SK-N-SH (cell line): ENCODE results near the gene ZBTB1. TPM values are rescaled to one million over a fixed set of nuclear protein-coding genes. Genes with fewer than 3 reads are reported as not detected.

Source experiments
- CTCF ChIA-PET: fragments of 300-600, 350-600 bp; formaldehyde crosslinking; extraction: SDS; loops from one replicate; lab custom pipeline; 2021; lab: Yijun Ruan, JAX
- POLR2A ChIA-PET: fragments of 350-600 bp; sonication (Branson Sonifier 250); formaldehyde crosslinking; extraction: SDS; loops from one replicate; lab custom pipeline; 2020; ENCODE audit warnings: antibody characterized with exemption, inconsistent platforms; lab: Yijun Ruan, JAX
- DNase-seq: peaks from one replicate; pipeline ENCODE4 v3.0.0; 2012
- H2AFZ ChIP-seq: fragments of 200-600 bp; sonication (generic); 2 replicates; pipeline ENCODE4 v1.8.1; 2016; ENCODE audit warnings: antibody characterized with exemption, mild to moderate bottlenecking, low read depth
- H3F3A ChIP-seq: fragments of 200-600 bp; sonication (generic); replicated peaks from 2 replicates; pipeline ENCODE3; 2016; ENCODE audit warnings: antibody characterized with exemption, mild to moderate bottlenecking; ENCODE audit not compliant: insufficient read depth
- H3K27ac ChIP-seq, 2 experiments: fragments of 200-500 bp in 1 of 2; fragments of 200-600 bp in 1 of 2; sonication (Bioruptor generic) in 1 of 2; sonication (generic), shearing (Covaris generic) in 1 of 2; 2 replicates each; pipeline versions ENCODE4 v1.5.1 to v1.6.1; 2014 to 2016; ENCODE audit warnings: low read depth in 2 of 2, inconsistent platforms in 1 of 2, low read length in 1 of 2, mild to moderate bottlenecking in 1 of 2, mixed read lengths in 1 of 2
- H3K27me3 ChIP-seq: fragments of 200-600 bp; sonication (generic), shearing (Covaris generic); 2 replicates; pipeline ENCODE4 v1.6.1; 2016; ENCODE audit warnings: mixed run types; ENCODE audit not compliant: insufficient read depth
- H3K36me3 ChIP-seq, 2 experiments: fragments of 200-500 bp in 1 of 2; fragments of 200-600 bp in 1 of 2; sonication (Bioruptor generic) in 1 of 2; sonication (generic) in 1 of 2; replicated peaks in 1 of 2; 2 replicates each; pipeline versions ENCODE3 to v1.5.1; 2014 to 2016; ENCODE audit warnings: low read length in 1 of 2, mild to moderate bottlenecking in 1 of 2; ENCODE audit not compliant: insufficient read depth in 2 of 2, control insufficient read depth in 1 of 2
- H3K4me1 ChIP-seq, 2 experiments: fragments of 200-500 bp in 1 of 2; fragments of 200-600 bp in 1 of 2; sonication (Bioruptor generic) in 1 of 2; sonication (generic), shearing (Covaris generic) in 1 of 2; 2 replicates each; pipeline versions ENCODE4 v1.5.1 to v1.6.1; 2014 to 2016; ENCODE audit warnings: low read depth in 1 of 2, low read length in 1 of 2, mixed run types in 1 of 2; ENCODE audit not compliant: insufficient read depth in 2 of 2, control insufficient read depth in 1 of 2
- H3K4me2 ChIP-seq: fragments of 200-600 bp; sonication (generic), shearing (Covaris generic); 2 replicates; pipeline ENCODE4 v1.6.1; 2017; ENCODE audit warnings: mixed run types
- H3K4me3 ChIP-seq, 2 experiments: fragments of 200-500 bp in 1 of 2; fragments of 200-600 bp in 1 of 2; sonication (Bioruptor generic) in 1 of 2; sonication (generic), shearing (Covaris generic) in 1 of 2; 2 replicates each; pipeline versions ENCODE4 v1.5.1 to v1.8.1; 2014 to 2016; ENCODE audit warnings: low read depth in 2 of 2, inconsistent platforms in 1 of 2, low read length in 1 of 2, mild to moderate bottlenecking in 1 of 2, mixed read lengths in 1 of 2, moderate library complexity in 1 of 2
- H3K79me2 ChIP-seq: fragments of 200-600 bp; sonication (generic); 2 replicates; pipeline ENCODE4 v1.8.1; 2017; ENCODE audit warnings: mild to moderate bottlenecking; ENCODE audit not compliant: insufficient read depth
- H3K9ac ChIP-seq: fragments of 200-600 bp; sonication (generic); 2 replicates; pipeline ENCODE4 v1.6.1; 2017; ENCODE audit warnings: mixed run types
- H3K9me2 ChIP-seq: fragments of 200-600 bp; sonication (generic); 2 replicates; pipeline ENCODE4 v1.6.1; 2017; ENCODE audit warnings: mixed run types
- H3K9me3 ChIP-seq: fragments of 200-600 bp; sonication (generic); 2 replicates; pipeline ENCODE4 v1.6.1; 2017; ENCODE audit warnings: mixed run types, mild to moderate bottlenecking, moderate library complexity
- H4K20me1 ChIP-seq: fragments of 200-600 bp; sonication (generic); 2 replicates; pipeline ENCODE4 v1.6.1; 2017; ENCODE audit warnings: mild to moderate bottlenecking, mixed run types; ENCODE audit not compliant: insufficient read depth
- CHD2 ChIP-seq: fragments of 150-350 bp; IDR thresholded peaks from 2 replicates; pipeline ENCODE4 v1.6.1; 2018; ENCODE audit warnings: low read length; ENCODE audit not compliant: partially characterized antibody
- ELF1 ChIP-seq: IDR thresholded peaks from 2 replicates; pipeline ENCODE4 v1.4.0; 2012
- EZH2phosphoT487 ChIP-seq: fragments of 200-600 bp; sonication (generic); IDR thresholded peaks from 2 replicates; pipeline ENCODE4 v1.6.1; 2017; ENCODE audit warnings: low read depth, mixed run types, mild to moderate bottlenecking, antibody characterized with exemption, moderate library complexity, borderline replicate concordance
- FOSL2 ChIP-seq: IDR thresholded peaks from 2 replicates; pipeline ENCODE4 v1.4.0; 2012; ENCODE audit warnings: low read depth, mild to moderate bottlenecking, moderate library complexity, borderline replicate concordance
- FOXM1 ChIP-seq: IDR thresholded peaks from 2 replicates; pipeline ENCODE4 v1.4.0; 2012; ENCODE audit warnings: low read depth, mild to moderate bottlenecking
- JUND ChIP-seq: IDR thresholded peaks from 2 replicates; pipeline ENCODE4 v1.4.0; 2012
- MEF2A ChIP-seq: IDR thresholded peaks from 2 replicates; pipeline ENCODE4 v1.4.0; 2012; ENCODE audit warnings: low read depth, borderline replicate concordance
- MXI1 ChIP-seq: IDR thresholded peaks from 2 replicates; pipeline ENCODE4 v1.6.1; 2012; ENCODE audit warnings: mild to moderate bottlenecking, low read depth, low read length, improper control_type of control experiment
- NFIC ChIP-seq: IDR thresholded peaks from 2 replicates; pipeline ENCODE4 v1.4.0; 2012; ENCODE audit warnings: borderline replicate concordance
- POLR2AphosphoS5 ChIP-seq: IDR thresholded peaks from 2 replicates; pipeline ENCODE4 v1.6.1; 2012; ENCODE audit warnings: low read depth, low read length
- RAD21 ChIP-seq: IDR thresholded peaks from 2 replicates; pipeline ENCODE4 v1.6.1; 2012; ENCODE audit warnings: mild to moderate bottlenecking, low read length
- RCOR1 ChIP-seq: fragments of 150-350 bp; IDR thresholded peaks from 2 replicates; pipeline ENCODE4 v1.6.1; 2017; ENCODE audit warnings: antibody characterized with exemption, low read length
- RFX5 ChIP-seq: IDR thresholded peaks from 2 replicates; pipeline ENCODE4 v1.6.1; 2012; ENCODE audit warnings: mild to moderate bottlenecking, improper control_type of control experiment, low read length
- RXRA ChIP-seq: IDR thresholded peaks from 2 replicates; pipeline ENCODE4 v1.4.0; 2012; ENCODE audit warnings: low read depth, mild to moderate bottlenecking, borderline replicate concordance
- SMC3 ChIP-seq: IDR thresholded peaks from 2 replicates; pipeline ENCODE4 v1.6.1; 2012; ENCODE audit warnings: low read depth, low read length, improper control_type of control experiment
- TCF12 ChIP-seq: IDR thresholded peaks from 2 replicates; pipeline ENCODE4 v1.4.0; 2012
- TEAD4 ChIP-seq: IDR thresholded peaks from 2 replicates; pipeline ENCODE4 v1.4.0; 2012; ENCODE audit warnings: mild to moderate bottlenecking, borderline replicate concordance; ENCODE audit not compliant: insufficient read depth
- YY1 ChIP-seq: IDR thresholded peaks from 2 replicates; pipeline ENCODE4 v1.4.0; 2012; ENCODE audit warnings: low read depth, mild to moderate bottlenecking
- WGBS: methylation state at CpG from one replicate; pipeline ENCODE4 v1.1.6; 2017; ENCODE audit warnings: low lambda C conversion rate; 5-methylcytosine and 5-hydroxymethylcytosine counted together
- polyA plus RNA-seq, 3 experiments: library from polyadenylated mRNA; depleted of rRNA; stranded (reverse); fragments of >200 nt; gene quantifications; 2 replicates each; pipeline ENCODE4 v1.2.3, GENCODE V29; 2012
- TF ChIP-seq, protein P1 (sequence below): fragments of 200-600 bp; sonication (generic); IDR thresholded peaks from 2 replicates; pipeline ENCODE4 v1.6.1; 2017; ENCODE audit warnings: antibody characterized with exemption, mild to moderate bottlenecking, moderate library complexity
- TF ChIP-seq, protein P2 (sequence below): IDR thresholded peaks from 2 replicates; pipeline ENCODE4; 2012

Gene ZBTB1
- polyA plus RNA-seq, 1 of the 3 experiments (the other 2 are of a cell fraction), result 12.7 TPM

GRCh38 chr14:64476438-64476837, 28.1 kb upstream of the ZBTB1 start:
- 89% methylated on average over 8 of the region's 8 CpGs for WGBS
- ChIA-PET POLR2A (no interaction called here), CTCF (interaction anchor here (1.0 to 7.3 kb wide), 4 partner anchors 10 to 138 kb away, joined by 3 to 74 read pairs (median 28); partner anchors contain the start of gene AKAP5)
- Histone ChIP-seq H3K4me2 (no peak overlapping the region), H3K9me3 (no peaks in the 10 kb centered on the region), H3K79me2 (no peaks in the 10 kb centered on the region), H3K27me3 (no peaks in the 10 kb centered on the region), H3K4me1 (peaks cover 2 to 4% of the 10 kb centered on the region in 2 experiments; a peak in 2 of 4 replicates), H3K4me3 (no peak overlapping the region), H2AFZ (no peak overlapping the region), H4K20me1 (no peaks in the 10 kb centered on the region), H3K36me3 (no peaks in the 10 kb centered on the region), H3F3A (no peaks in the 10 kb centered on the region), H3K27ac (no peak overlapping the region), H3K9ac (no peak overlapping the region), H3K9me2 (no peaks in the 10 kb centered on the region)
- DNase-seq, result no peak
- TF ChIP-seq ELF1, result no peak
- TF ChIP-seq TCF12, result no peak
- no peak for TF ChIP-seq MEF2A
- TF ChIP-seq EZH2phosphoT487, result no peak
- TF ChIP-seq NFIC, result no peak
- no peak for TF ChIP-seq RXRA
- TF ChIP-seq CHD2, result no peak
- TF ChIP-seq, protein P1, sequence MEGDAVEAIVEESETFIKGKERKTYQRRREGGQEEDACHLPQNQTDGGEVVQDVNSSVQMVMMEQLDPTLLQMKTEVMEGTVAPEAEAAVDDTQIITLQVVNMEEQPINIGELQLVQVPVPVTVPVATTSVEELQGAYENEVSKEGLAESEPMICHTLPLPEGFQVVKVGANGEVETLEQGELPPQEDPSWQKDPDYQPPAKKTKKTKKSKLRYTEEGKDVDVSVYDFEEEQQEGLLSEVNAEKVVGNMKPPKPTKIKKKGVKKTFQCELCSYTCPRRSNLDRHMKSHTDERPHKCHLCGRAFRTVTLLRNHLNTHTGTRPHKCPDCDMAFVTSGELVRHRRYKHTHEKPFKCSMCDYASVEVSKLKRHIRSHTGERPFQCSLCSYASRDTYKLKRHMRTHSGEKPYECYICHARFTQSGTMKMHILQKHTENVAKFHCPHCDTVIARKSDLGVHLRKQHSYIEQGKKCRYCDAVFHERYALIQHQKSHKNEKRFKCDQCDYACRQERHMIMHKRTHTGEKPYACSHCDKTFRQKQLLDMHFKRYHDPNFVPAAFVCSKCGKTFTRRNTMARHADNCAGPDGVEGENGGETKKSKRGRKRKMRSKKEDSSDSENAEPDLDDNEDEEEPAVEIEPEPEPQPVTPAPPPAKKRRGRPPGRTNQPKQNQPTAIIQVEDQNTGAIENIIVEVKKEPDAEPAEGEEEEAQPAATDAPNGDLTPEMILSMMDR, result no peak
- no peak for TF ChIP-seq FOXM1
- no peak for TF ChIP-seq RCOR1
- no peak for TF ChIP-seq RFX5
- no peak for TF ChIP-seq TEAD4
- TF ChIP-seq POLR2AphosphoS5, result no peak
- no peak for TF ChIP-seq FOSL2
- TF ChIP-seq YY1, result no peak
- TF ChIP-seq, protein P2, sequence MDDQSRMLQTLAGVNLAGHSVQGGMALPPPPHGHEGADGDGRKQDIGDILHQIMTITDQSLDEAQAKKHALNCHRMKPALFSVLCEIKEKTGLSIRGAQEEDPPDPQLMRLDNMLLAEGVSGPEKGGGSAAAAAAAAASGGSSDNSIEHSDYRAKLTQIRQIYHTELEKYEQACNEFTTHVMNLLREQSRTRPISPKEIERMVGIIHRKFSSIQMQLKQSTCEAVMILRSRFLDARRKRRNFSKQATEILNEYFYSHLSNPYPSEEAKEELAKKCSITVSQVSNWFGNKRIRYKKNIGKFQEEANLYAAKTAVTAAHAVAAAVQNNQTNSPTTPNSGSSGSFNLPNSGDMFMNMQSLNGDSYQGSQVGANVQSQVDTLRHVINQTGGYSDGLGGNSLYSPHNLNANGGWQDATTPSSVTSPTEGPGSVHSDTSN, result no peak
- no peak for TF ChIP-seq JUND

DNA sequence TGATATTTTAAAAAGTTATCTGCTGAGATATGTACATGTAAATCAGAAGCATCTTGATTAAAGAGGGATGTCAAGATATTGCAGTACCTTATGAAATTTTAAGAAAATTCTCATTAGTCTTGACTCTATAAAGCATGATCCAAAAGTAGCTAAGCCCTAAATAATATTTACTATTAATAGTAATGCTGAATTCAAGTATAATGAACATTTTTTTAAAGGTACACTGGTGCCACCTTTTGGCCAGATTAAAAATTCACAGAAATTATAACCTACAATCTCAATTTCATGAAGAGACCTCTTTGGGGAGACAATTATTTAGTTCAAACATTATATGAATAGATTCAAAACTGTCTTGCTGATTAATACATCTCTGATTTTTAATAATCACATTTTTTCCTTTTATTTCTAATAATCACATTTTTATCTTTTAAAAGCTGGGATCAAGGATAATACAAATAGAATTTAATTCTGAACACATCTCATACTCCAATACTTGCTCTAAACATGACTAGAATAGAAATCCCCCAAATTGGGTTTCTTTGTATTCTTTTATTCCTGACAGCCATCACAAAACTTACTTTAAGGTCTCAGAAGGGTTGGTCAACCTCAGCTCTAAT, 25.8 kb upstream of the ZBTB1 start:
- Histone ChIP-seq H3K36me3 (no peaks in the 10 kb centered on the region), H3K79me2 (no peaks in the 10 kb centered on the region), H3K27me3 (no peaks in the 10 kb centered on the region), H3K9ac (no peak overlapping the region), H2AFZ (no peak overlapping the region), H3K9me2 (no peaks in the 10 kb centered on the region), H3F3A (no peaks in the 10 kb centered on the region), H3K9me3 (no peaks in the 10 kb centered on the region), H4K20me1 (no peaks in the 10 kb centered on the region), H3K4me3 (no peak overlapping the region), H3K4me1 (peaks cover 0 to 2% of the 10 kb centered on the region in 2 experiments; a peak in 1 of 4 replicates), H3K27ac (no peak overlapping the region), H3K4me2 (no peak overlapping the region)
- ChIA-PET CTCF (interaction anchor here (0.5 to 7.3 kb wide), 42 partner anchors 9 to 923 kb away, joined by 3 to 74 read pairs (median 5); partner anchors contain the start of genes AKAP5, ZBTB1 and ZBTB25), POLR2A (no interaction called here)
- TF ChIP-seq MXI1, result no peak
- TF ChIP-seq, protein P1, result peak; percentile 73
- peak; percentile 22; the same call in 1 of the 2 replicates for TF ChIP-seq SMC3
- TF ChIP-seq RAD21, result peak; percentile 73
- no peak for TF ChIP-seq RFX5
- DNase-seq, result peak; percentile 39
